NCI-H2107 treated with DMSO at 0.1 percent for 48 hours (cell line): ENCODE measurements around the gene KRT27.

ENCODE experiments used
- DNase-seq: peaks from one replicate; lab custom pipeline; 2025; ENCODE audit not compliant: unreplicated experiment; lab: John Stamatoyannopoulos, UW

KRT27 gene

DNA sequence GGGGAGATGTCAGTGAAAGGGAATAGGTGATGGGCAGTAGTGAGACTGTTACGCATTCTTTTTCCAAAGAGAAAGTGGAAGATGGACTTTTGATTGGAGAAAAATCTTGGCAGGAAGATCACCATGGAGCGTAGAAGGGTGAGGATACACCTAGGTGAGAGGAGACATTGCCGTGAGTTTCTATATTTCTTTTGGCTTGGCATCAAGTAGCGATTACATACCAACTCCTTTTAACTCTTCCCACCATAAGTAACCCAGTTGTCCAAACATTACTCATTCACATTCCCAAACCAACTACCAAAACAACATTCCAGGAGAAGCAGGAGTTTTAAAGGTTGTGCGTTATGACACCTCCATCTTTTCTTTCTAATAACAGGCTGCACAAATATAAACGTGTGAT lies 28.1 kb upstream of the KRT27 start:
- DNase-seq: peak; percentile 2

DNA sequence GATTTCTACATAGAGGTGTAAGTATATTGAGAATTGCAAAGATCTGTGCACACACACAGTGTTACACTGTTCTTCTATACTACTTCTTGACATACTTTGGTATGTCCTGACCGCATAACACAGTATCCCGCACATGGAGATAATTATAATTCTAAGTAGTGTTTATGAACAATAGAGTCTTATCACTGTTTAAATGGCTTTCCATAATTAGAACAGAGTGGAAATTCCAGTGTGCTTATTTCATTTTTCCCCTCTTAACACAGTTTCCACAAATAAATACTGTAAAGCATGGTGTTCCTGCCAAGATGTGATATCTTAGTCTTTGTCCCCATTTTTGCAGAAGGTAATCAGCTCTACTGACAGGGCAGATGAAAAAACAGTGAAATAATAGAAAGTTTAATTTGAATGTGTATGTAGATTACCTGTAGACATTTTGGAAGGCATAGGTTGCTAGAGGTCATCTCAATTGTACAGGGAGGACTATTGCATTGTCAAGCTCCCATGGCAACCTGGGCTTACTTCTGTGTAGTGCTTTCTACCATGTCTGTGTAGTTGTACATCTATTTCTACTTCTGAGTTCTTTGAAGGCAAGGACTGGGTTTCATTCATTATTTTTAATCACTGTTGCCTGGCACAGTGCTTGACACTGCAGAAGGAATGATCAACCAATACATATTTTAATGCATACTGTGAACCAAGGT lies 27.5 kb upstream of the KRT27 start:
- DNase-seq: no peak

- no peak for DNase-seq
Observed at GRCh38 chr17:40806131-40806530, 23.8 kb upstream of the KRT27 start.

GRCh38 chr17:40803617-40804082 lies 21.3 kb upstream of the KRT27 start:
- DNase-seq: peak; percentile 82

DNA sequence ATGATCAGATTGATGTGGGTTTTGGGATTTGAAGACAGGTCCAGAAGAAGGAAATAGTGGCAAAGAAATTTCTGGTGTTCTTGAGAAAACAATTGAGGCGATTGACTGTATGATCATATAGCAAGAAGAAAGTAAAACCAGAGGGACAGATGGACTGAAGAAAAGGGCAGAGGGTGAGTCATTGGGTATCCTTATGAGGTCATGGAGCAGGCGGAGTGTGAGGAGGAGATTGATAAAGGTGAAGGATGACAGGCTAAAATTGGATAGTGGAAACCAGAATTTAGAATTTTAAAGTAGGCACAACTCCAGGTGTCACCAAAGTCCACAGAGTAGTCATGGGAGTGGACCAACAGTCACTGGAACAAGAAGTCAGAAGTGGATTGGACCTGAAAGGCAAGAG lies 18.8 kb upstream of the KRT27 start:
- DNase-seq: no peak

DNA sequence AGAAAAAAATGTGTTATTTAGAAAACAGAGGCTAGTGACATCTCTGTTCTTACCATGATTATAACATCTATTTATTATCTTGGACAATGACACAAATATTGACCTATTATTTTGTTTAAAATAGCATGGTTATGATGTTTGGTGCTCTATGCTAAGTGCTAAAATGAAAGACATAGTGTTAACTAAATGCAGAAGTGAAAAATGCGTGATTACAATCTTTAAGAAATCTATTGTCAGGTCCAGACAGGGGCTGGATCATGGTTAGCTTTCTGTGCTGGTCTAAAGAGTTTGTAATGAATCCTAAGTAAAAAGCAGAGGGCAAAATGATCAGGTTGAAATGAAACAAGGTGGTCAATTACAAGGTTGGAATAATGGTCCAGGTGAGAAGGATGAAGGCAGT lies 18.0 kb upstream of the KRT27 start:
- DNase-seq: no peak

DNA sequence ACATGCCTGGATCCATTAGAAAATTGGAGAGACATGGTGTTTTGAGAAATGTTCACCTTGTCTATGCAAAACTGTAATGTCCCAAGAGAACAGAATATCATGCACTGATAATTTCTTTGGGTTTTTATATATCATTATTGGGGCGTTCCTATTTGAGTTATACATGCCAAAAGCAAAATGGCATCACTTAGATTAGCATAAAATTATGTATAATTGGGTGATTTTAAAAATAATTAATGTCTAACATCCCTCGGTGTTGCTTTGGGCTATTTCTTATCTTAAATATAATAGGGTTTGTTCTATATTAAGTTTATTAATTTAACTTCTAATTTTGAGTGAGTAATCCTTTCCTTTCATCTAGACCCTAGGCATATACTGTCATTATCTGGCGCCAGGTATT lies 17.5 kb upstream of the KRT27 start, which contains the start of gene KRT28:
TSS of gene KRT28 (minus strand) at position 101 of the 400 bp plus-strand sequence. CDS start at position 35, 66 bp downstream.
- no peak for DNase-seq

DNA sequence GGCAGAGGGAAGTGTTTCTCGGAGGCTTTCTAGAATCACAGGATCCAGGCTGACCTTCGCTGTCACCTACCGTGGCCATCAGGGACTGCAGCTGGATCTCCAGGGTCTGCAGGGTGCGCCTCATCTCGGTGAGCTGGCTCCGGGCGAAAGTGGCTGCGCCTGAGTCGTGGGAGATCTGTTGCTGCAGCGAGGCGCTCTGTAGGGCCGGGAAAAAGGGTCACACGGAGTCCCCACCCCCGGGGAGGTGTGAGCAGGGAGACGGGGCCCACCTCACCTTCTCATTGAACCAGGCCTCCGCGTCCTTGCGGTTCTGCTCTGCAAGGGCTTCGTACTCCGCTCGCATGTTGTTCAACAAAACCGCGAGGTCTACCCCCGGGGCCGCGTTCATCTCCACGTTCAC lies 14.5 kb upstream of the KRT27 start:
- no peak for DNase-seq

GRCh38 chr17:40795019-40795667 lies 12.8 kb upstream of the KRT27 start:
- no peak for DNase-seq

DNA sequence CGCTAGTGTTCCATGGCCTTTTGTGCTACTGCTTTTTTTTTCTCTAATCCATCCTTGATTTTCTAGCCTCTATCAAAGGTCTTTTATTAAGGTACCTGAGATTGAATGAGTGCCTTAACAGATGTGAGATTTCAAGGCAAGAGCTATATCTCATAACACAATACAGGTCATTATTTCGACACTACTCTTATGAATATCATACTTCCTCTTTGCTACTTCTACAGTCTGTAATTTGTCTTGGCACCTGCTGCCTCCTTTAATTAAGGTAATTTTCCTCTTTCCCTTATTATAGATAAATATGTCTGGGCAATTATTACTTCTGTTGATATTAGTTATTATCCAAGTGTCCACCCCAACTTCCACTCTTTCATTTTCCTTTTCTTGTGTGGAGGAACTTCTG lies 12.1 kb upstream of the KRT27 start:
- no peak for DNase-seq

GRCh38 chr17:40793832-40794231 lies 11.5 kb upstream of the KRT27 start:
- DNase-seq: peak; percentile 18

DNA sequence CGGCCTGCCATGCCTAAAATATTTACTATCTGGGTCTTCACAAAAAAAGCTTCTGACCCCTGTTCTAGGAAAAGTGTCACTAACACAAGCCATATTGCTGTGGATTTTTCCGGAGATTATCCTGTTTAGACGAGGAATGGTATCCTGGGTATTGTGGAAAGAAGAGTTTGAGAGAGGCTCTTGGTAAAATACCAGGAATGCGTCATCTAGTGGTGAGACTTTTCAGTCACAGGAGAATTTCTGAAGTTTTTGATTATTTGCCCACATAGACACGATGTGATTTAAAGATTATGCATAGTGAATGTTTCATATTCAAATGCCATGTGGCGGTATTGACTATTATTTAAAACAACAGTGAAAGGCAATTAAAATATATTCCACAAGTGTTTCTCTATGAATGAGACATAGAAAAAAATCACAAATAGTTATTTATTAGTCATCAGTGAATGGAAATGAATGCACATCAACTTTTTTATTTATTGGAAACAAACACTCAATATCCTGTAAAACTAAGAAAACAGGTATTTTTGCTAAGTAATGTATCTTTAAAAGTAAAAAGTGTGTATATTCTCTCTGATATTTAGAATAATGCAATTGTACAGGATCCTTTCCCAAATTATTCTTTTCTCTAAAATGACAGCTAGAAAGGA lies 9.6 kb upstream of the KRT27 start:
- peak; percentile 11 for DNase-seq

DNA sequence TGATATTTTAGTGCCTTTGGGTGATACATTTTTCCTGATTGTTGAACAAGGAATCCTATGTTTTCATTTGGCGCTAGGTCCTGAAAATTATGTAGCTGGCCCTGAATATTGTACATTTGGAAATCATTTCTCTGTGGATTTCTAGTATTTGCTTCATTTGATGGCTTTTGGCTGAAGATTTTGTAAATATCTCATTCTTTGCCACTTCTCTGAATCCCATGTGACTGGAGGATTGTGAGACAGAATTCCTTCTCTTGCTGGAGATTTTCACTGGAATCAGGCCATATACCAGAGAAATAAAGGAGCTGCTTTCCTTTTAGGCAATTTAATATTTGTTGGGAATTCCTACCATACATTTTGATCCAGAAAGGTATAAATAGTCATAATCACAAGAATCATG lies 8.8 kb upstream of the KRT27 start:
- DNase-seq: no peak

DNA sequence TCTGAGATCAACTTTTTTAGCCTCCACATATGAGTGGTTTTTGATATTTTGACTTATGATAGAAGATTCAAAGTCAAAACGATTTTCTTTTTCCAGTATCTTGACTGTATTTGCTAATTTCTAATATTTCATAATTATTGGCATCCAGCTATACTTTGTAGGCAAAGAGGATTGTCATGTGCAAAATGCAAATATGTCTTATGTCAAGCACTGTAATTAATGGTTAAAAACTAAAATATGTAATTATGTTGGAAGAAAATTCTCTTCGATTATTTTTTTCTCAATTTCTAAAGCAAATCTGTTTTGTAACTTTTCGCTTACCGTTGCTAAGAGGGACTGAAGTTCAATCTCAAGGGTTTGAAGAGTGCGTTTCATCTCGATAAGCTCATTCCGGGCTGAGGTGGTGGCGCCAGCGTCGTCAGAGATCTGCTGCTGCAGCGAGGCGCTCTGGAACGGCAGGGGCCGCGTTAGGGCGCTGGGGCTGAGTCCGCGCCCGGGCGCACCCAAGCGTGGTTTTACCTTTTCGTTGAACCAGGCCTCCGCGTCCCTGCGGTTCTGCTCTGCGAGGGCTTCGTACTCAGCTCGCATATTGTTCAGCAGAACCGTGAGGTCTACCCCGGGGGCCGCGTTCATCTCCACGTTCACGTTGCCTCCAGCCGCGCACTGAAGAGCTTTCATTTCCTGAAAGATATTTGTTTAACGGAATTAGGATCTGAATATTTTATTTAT lies 3.0 kb downstream of the KRT27 start:
- no peak for DNase-seq

- DNase-seq: no peak
Observed at GRCh38 chr17:40778461-40778860, 3.9 kb downstream of the KRT27 start.

GRCh38 chr17:40777971-40778370 lies 4.4 kb downstream of the KRT27 start:
- no peak for DNase-seq

GRCh38 chr17:40777459-40777858 lies 4.9 kb downstream of the KRT27 start:
- no peak for DNase-seq

DNA sequence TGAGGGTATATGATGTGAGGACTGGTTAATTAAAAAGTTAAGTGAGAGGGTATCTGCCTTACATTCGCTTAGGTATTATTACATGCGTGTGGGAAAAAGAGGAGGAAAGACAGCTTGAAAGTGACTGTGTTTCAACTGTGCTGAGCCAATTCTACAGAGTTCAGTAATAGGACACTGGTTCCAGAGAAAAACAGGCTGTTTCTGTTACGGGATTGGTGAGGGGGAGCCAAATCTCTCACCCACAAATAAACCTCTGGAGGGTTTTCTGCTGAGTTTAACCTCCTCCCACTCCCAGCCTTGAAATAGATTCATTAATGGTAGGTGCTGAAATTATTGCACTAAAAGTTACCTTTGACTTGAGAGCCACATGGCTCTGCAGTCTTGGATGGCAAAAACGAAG lies 6.4 kb downstream of the KRT27 start:
- DNase-seq: no peak

DNA sequence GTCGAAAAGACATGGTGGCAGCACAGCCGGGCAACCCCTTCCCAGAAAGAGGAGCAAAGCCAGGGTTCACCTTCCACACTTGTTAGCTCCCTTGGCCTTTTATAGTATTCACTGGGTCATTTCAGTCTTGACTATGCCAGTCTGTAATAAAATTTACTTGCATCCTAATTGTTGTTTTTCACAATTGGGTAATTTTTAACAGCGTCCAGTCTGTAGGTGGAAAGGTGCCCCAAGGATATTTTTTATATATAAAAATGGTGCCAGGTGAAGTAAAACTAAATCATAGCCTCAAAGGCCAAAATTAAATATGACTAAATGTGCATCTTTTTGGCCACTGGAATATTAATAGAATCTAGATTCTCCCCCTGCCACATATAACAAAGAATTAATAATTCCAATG lies 10.2 kb downstream of the KRT27 start, which contains the start of gene KRT26:
TSS of gene KRT26 (minus strand) at position 101 of the 400 bp plus-strand sequence. CDS start at position 13, 88 bp downstream.
- DNase-seq: no peak

DNA sequence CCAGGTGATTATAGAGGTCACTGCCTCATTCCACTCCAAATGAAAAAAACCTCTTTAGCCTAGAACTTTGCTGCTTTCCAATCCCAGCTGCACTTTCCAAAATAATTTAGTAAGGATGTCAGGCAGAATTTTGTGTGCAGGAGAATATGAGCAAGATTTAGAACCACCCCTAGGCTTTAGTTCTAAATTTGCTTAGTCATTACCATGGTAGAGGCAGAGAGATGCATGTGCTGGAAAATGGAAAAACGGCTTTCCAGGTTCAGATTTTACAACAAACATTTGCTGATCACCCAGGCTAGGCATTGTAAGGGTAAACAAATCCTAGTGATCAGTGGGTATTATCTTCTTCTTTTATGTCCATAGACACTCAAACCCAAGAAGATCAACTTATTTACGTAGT lies 16.7 kb downstream of the KRT27 start:
- no peak for DNase-seq

GRCh38 chr17:40763752-40764151 lies 18.6 kb downstream of the KRT27 start:
- no peak for DNase-seq
